ENCODE data around the gene HDAC4.

The HDAC4 gene

DNA sequence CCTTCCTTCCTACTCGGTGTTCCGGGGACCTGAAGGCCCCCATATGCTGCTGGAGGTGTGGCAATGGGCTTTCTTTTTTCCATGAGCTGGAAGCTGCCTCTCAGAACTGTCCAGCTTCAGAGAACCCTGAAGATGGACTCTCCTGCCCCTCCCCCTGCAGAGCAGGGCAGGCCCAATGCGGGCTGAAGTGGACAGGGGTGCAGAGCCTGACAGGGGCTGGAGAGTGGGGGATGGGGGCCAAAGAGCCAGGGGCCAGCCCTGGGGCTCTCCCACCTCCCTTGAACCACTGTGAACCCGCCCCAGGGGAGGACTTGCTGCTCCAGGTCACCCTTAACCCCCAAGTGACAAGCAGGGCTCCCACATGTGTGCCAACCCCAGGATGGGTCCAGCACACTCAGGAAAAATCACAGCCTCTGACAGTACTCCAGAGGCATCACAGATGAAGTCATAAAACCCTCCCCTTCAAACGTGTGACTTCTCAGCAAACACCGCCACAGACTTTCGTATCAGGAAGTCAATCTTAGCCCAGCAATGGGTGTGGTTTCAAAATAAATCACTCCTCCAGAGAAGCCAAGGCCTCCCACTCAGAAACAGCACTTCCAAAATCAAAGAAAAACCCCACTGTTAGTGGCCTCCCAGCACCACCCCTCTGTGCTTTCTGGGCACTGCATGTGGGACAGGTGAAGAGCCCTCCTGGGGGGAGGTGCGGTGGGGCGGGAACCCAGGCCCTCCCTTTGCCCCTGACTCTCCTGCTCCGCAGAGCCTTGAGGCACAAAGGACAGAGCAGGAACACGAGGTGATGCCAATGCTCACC is 135.8 kb downstream of the HDAC4 start:
- H3K27ac Mint-ChIP-seq: peak overlapping the region; percentile 90
- ATAC-seq (replicated peaks): peak; percentile 60 to 62
- DNase-seq: no peak
- no peaks in the 10 kb centered on the region for H3K9me3 Mint-ChIP-seq
- peaks cover 5 to 11% of the 10 kb centered on the region in 2 donors for H3K36me3 Mint-ChIP-seq
- H3K4me3 Mint-ChIP-seq: peak overlapping the region; percentile 67 to 74
- H3K27me3 Mint-ChIP-seq: peaks cover 46 to 71% of the 10 kb centered on the region in 2 donors
- H3K4me1 Mint-ChIP-seq: peaks cover 61 to 81% of the 10 kb centered on the region in 2 donors

GRCh38 chr2:239264492-239264837 is 136.4 kb downstream of the HDAC4 start:
- DNase-seq: no peak
- Mint-ChIP-seq H3K36me3 (peaks cover 5 to 11% of the 10 kb centered on the region in 2 donors), H3K27ac (no peak overlapping the region), H3K27me3 (peaks cover 40 to 65% of the 10 kb centered on the region in 2 donors), H3K4me1 (peaks cover 64 to 81% of the 10 kb centered on the region in 2 donors), H3K9me3 (no peaks in the 10 kb centered on the region), H3K4me3 (no peak overlapping the region)
- ATAC-seq (replicated peaks): no peak

GRCh38 chr2:239263669-239264491 is 136.9 kb downstream of the HDAC4 start:
- Mint-ChIP-seq H3K36me3 (peaks cover 5 to 12% of the 10 kb centered on the region in 2 donors), H3K4me1 (peaks cover 64 to 81% of the 10 kb centered on the region in 2 donors), H3K27me3 (peaks cover 35 to 60% of the 10 kb centered on the region in 2 donors), H3K27ac (no peak overlapping the region), H3K4me3 (no peak overlapping the region), H3K9me3 (no peaks in the 10 kb centered on the region)
- no peak for DNase-seq
- no peak for ATAC-seq (replicated peaks)

DNA sequence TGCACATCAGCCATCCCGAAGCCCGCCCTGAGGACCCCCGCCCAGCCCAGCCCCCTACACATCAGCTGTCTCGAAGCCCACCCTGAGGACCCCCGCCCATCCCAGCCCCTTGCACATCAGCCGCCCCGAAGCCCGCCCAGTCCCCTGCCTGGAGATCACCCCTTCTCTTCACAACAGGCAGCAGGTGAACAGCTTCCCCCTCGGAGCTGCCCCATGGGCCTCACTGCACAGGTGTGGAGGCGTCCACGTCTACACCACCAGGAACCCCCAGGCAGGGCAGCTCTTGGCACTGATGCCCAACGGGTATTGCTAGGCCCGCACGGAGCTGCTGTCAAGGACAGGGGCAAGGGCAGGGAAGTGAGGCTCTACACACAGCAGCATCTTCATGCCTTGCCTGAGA is 137.6 kb downstream of the HDAC4 start:
- H3K27ac Mint-ChIP-seq: no peak overlapping the region
- H3K4me3 Mint-ChIP-seq: no peak overlapping the region
- peaks cover 40 to 55% of the 10 kb centered on the region in 2 donors for H3K27me3 Mint-ChIP-seq
- peaks cover 0 to 2% of the 10 kb centered on the region in 2 donors for H3K9me3 Mint-ChIP-seq
- DNase-seq: no peak
- H3K4me1 Mint-ChIP-seq: peaks cover 62 to 81% of the 10 kb centered on the region in 2 donors
- no peak for ATAC-seq (replicated peaks)
- H3K36me3 Mint-ChIP-seq: peaks cover 5 to 18% of the 10 kb centered on the region in 2 donors

- H3K9me3 Mint-ChIP-seq: peaks cover 4 to 7% of the 10 kb centered on the region in 2 donors
- H3K4me1 Mint-ChIP-seq: peaks cover 59 to 81% of the 10 kb centered on the region in 2 donors
- H3K27ac Mint-ChIP-seq: no peak overlapping the region
- H3K4me3 Mint-ChIP-seq: no peak overlapping the region
- H3K36me3 Mint-ChIP-seq: peaks cover 9 to 24% of the 10 kb centered on the region in 2 donors
- ATAC-seq (replicated peaks) (no peak), DNase-seq (no peak)
- peaks cover 45 to 56% of the 10 kb centered on the region in 2 donors for H3K27me3 Mint-ChIP-seq
Measured at GRCh38 chr2:239262484-239263230, 138.2 kb downstream of the HDAC4 start.

DNA sequence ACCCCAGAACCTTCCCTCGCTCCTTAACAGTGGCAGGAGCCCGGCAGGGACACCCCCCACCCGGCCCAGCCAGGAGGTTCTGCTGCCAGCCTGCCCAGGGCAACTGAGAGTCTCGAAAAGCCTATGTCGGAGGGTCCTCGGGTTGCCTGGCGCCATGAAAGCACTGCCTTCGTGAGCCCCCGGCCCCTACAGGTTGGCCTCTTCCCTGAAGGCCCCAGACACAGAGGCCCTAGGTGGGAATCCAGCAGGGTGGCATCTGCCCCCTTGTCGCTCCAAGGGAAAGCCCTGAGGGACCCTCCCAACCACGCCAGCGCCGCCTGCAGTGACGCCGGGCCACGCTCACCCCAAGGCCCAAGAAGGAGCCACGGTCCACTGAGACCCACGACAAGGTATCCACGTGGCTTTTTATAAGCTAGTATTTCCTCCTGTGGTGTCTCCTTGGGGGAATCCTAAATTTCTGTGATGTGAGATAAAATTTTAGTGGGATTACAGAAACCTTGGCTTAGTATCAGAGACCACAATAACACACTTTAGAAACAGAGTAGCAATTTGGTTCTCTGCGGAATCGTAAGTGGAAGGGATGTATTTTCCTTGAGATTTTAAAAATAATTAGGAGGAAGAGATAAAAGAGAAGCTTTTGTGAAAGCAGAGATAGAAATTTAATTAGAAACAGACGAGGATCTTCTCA is 138.9 kb downstream of the HDAC4 start:
- Mint-ChIP-seq H3K27ac (no peak overlapping the region), H3K36me3 (peaks cover 16 to 31% of the 10 kb centered on the region in 2 donors), H3K27me3 (peaks cover 49 to 61% of the 10 kb centered on the region in 2 donors), H3K4me3 (no peak overlapping the region), H3K9me3 (peaks cover 11% of the 10 kb centered on the region in 2 donors), H3K4me1 (peaks cover 56 to 77% of the 10 kb centered on the region in 2 donors)
- DNase-seq: no peak
- ATAC-seq (replicated peaks): no peak

- no peak overlapping the region for H3K4me3 Mint-ChIP-seq
Measured at GRCh38 chr2:239261356-239261755, 139.5 kb downstream of the HDAC4 start.

GRCh38 chr2:239260546-239261327 is 140.1 kb downstream of the HDAC4 start:
- Mint-ChIP-seq H3K4me3 (no peak overlapping the region), H3K27ac (no peak overlapping the region), H3K9me3 (peaks cover 11% of the 10 kb centered on the region in 2 donors), H3K4me1 (peaks cover 47 to 65% of the 10 kb centered on the region in 2 donors), H3K27me3 (peaks cover 43 to 61% of the 10 kb centered on the region in 2 donors), H3K36me3 (peaks cover 16 to 31% of the 10 kb centered on the region in 2 donors)
- DNase-seq: no peak
- ATAC-seq (replicated peaks): no peak

More at GRCh38 chr2:239261356-239261755, 139.5 kb downstream of the HDAC4 start:
- peaks cover 11% of the 10 kb centered on the region in 2 donors for H3K9me3 Mint-ChIP-seq
- H3K4me1 Mint-ChIP-seq: peaks cover 50 to 72% of the 10 kb centered on the region in 2 donors
- DNase-seq (no peak), ATAC-seq (replicated peaks) (no peak)
- no peak overlapping the region for H3K27ac Mint-ChIP-seq
- peaks cover 16 to 31% of the 10 kb centered on the region in 2 donors for H3K36me3 Mint-ChIP-seq
- H3K27me3 Mint-ChIP-seq: peaks cover 45 to 60% of the 10 kb centered on the region in 2 donors

- Mint-ChIP-seq H3K27ac (peak overlapping the region; percentile 49), H3K36me3 (peaks cover 16 to 28% of the 10 kb centered on the region in 2 donors), H3K27me3 (peaks cover 39 to 54% of the 10 kb centered on the region in 2 donors), H3K4me3 (peak overlapping the region; percentile 54 to 73), H3K4me1 (peaks cover 48 to 64% of the 10 kb centered on the region in 2 donors), H3K9me3 (peaks cover 11% of the 10 kb centered on the region in 2 donors)
- ATAC-seq (replicated peaks) (peak; percentile 69 to 77), DNase-seq (no peak)
Measured at GRCh38 chr2:239259603-239260298, 141.1 kb downstream of the HDAC4 start.

- peaks cover 11% of the 10 kb centered on the region in 2 donors for H3K9me3 Mint-ChIP-seq
- peaks cover 16 to 28% of the 10 kb centered on the region in 2 donors for H3K36me3 Mint-ChIP-seq
- H3K27me3 Mint-ChIP-seq: peaks cover 44 to 55% of the 10 kb centered on the region in 2 donors
- peaks cover 48 to 64% of the 10 kb centered on the region in 2 donors for H3K4me1 Mint-ChIP-seq
- DNase-seq: no peak
- peak; percentile 65 to 69 for ATAC-seq (replicated peaks)
- H3K4me3 Mint-ChIP-seq: peak overlapping the region; percentile 54 to 73
- H3K27ac Mint-ChIP-seq: no peak overlapping the region
Measured at GRCh38 chr2:239259173-239259572, 141.6 kb downstream of the HDAC4 start.

DNA sequence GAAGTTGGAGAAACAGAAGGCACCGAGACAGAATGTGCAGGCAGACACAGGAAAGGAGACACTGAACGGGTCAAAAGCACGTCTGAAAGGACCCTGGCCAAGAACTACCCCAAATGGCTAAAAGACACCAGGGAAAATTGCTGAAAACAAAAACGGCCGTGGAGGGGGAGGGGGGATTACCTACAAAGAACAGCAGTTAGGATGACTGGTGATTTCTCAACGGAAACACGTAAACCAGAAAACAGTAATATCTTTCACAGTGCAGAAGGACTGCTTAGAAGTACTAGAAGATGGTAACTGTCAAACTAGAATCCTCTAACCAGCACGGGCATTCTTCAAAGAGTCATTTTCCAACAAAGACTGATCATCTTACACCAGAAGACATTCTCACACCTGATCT is 142.6 kb downstream of the HDAC4 start:
- no peak overlapping the region for H3K4me3 Mint-ChIP-seq
- peaks cover 14 to 26% of the 10 kb centered on the region in 2 donors for H3K36me3 Mint-ChIP-seq
- peaks cover 54 to 64% of the 10 kb centered on the region in 2 donors for H3K4me1 Mint-ChIP-seq
- no peak for ATAC-seq (replicated peaks)
- no peak for DNase-seq
- H3K27ac Mint-ChIP-seq: no peak overlapping the region
- H3K9me3 Mint-ChIP-seq: peaks cover 11% of the 10 kb centered on the region in 2 donors
- peaks cover 47 to 58% of the 10 kb centered on the region in 2 donors for H3K27me3 Mint-ChIP-seq

DNA sequence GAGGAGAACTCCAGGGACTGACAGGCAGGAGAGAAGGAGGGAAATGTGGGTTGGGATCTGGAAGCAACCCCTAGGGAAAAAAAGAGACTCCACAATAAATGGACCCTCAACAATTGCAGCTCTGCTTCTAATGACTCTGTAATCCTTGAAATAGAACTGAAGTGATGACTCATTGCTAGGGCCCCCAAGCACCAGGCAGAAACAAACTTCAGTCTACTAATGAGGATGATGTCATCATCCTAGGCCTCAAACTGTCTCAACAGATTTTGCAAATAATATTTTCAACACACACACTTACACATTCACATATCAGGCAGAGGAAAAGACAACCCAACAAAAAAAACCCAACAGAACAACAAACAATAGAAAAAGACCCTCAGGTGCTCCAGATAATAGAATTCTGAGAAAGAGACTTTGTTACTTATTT is 143.3 kb downstream of the HDAC4 start:
- peaks cover 49 to 58% of the 10 kb centered on the region in 2 donors for H3K27me3 Mint-ChIP-seq
- H3K27ac Mint-ChIP-seq: no peak overlapping the region
- no peak overlapping the region for H3K4me3 Mint-ChIP-seq
- DNase-seq (no peak), ATAC-seq (replicated peaks) (no peak)
- H3K36me3 Mint-ChIP-seq: peaks cover 13 to 29% of the 10 kb centered on the region in 2 donors
- peaks cover 58 to 71% of the 10 kb centered on the region in 2 donors for H3K4me1 Mint-ChIP-seq
- H3K9me3 Mint-ChIP-seq: peaks cover 11% of the 10 kb centered on the region in 2 donors

All from stimulated activated naive B cell treated with anti-CD40 and anti-IgM and Interleukin-4, amounts not matched to agents 10 μg/mL and 1 μg/mL and 100 μg/mL, for 72 hours (primary cell).